ENCODE data around the gene OBP2A. TPM values are rescaled to one million over a fixed set of nuclear protein-coding genes. Genes with fewer than 3 reads are reported as not detected.
"Not testable (repeated sequence)": the region's sequence is repeated elsewhere in the genome, so short reads cannot be mapped to it uniquely, and the experiment has no call there.

The OBP2A gene
- total RNA-seq, 1 experiment from 2014 or later: not detected

DNA sequence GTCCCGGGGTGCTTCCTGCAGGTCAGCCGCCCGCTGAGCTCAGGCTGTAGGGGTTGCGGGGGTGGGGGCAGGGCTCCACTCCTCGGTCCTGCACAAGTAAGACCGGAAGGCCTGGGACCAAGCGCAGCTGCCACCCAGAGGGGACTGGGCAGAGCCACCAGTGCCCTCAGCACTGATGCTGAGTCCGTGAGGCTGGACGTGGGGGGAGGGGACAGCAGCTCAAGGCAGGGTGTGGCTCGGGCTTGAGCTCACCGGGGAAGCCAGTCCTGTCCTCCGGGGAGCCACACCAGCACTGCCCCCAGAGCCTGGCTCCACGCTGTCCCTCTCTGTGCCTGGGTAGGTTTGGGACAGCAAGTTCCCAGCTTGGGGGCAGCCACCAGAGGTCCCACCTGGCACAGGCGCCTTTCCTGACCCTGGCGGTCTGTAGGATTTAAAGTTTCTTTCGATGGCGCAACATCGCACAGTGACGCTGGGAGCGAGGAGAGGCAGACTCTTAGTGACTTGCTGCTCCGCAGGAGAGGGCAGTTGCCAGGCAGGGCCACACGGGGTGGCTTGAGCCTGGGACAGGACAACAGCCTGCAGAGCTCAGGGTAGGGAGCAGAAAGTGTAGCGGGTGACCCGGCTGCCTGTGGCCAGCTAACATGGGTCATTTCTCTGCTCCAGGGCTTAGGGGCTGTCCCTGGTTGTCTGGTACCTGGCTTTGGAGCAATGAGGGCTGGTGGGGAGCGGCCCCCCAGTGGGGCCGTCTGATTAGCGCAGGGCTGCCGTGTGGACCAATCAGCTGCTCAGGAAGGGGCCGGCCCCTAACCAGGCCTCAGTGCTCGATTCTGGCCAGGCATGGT lies 19.0 kb upstream of the OBP2A start:
- H3K36me3 ChIP-seq: no peaks in the 10 kb centered on the region
- no peaks in the 10 kb centered on the region for H3K27me3 ChIP-seq (replicated peaks)
- H3K4me1 ChIP-seq (replicated peaks): no peaks in the 10 kb centered on the region
- H3K27ac ChIP-seq: no peak overlapping the region
- no peak overlapping the region for H3K4me3 ChIP-seq
- DNase-seq (ENCODE audit: low read depth in 1 of 2, low spot score in 2 of 2): peak in 1 of 2 experiments; percentile 31
- no peaks in the 10 kb centered on the region for H3K9me3 ChIP-seq (replicated peaks)

GRCh38 chr9:135528842-135529435 lies 17.0 kb upstream of the OBP2A start:
- DNase-seq (ENCODE audit: low read depth in 1 of 2, low spot score in 2 of 2): peak in 1 of 2 experiments; percentile 7
- not testable (repeated sequence) for H3K4me1 ChIP-seq (replicated peaks); H3K9me3 ChIP-seq (replicated peaks); H3K36me3 ChIP-seq; H3K27me3 ChIP-seq (replicated peaks); H3K27ac ChIP-seq; H3K4me3 ChIP-seq

GRCh38 chr9:135530146-135530545 lies 15.8 kb upstream of the OBP2A start:
- Histone ChIP-seq H3K4me3 (no peak overlapping the region), H3K4me1 (replicated peaks) (no peaks in the 10 kb centered on the region)

DNA sequence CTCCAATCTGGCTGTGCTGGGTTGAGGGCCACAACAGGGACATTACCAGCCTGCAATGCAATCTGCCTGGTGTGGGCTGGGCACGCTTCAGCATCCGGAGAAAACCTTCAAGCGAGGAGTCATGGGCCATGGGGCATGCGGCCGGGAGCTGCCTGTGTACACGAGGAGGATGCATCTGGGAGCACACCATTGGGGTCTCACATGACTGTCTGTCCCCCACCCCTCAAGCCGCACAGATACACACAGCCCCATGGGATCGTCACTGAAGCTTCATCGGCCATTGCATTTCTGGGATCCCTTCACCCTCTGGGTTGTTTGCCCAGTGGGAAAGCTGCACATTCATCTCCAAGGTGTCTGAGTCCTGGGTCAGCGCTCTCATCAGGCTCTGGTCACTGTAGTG lies 14.8 kb upstream of the OBP2A start:
- H3K9me3 ChIP-seq (replicated peaks): no peaks in the 10 kb centered on the region
- H3K4me1 ChIP-seq (replicated peaks): no peaks in the 10 kb centered on the region

More at GRCh38 chr9:135530146-135530545, 15.8 kb upstream of the OBP2A start:
- no peaks in the 10 kb centered on the region for H3K9me3 ChIP-seq (replicated peaks)
- no peak overlapping the region for H3K27ac ChIP-seq
- H3K27me3 ChIP-seq (replicated peaks): no peaks in the 10 kb centered on the region
- peak in 1 of 2 experiments; percentile 7 for DNase-seq (ENCODE audit: low read depth in 1 of 2, low spot score in 2 of 2)
- no peaks in the 10 kb centered on the region for H3K36me3 ChIP-seq

GRCh38 chr9:135533113-135533512 lies 12.8 kb upstream of the OBP2A start:
- Histone ChIP-seq H3K4me1 (replicated peaks) (no peaks in the 10 kb centered on the region), H3K36me3 (no peaks in the 10 kb centered on the region), H3K27me3 (replicated peaks) (no peaks in the 10 kb centered on the region), H3K9me3 (replicated peaks) (no peaks in the 10 kb centered on the region), H3K4me3 (no peak overlapping the region), H3K27ac (no peak overlapping the region)
- DNase-seq (ENCODE audit: low read depth in 1 of 2, low spot score in 2 of 2): peak in 1 of 2 experiments; percentile 13

More for the DNA sequence above, 14.8 kb upstream of the OBP2A start:
- no peak overlapping the region for H3K27ac ChIP-seq
- H3K27me3 ChIP-seq (replicated peaks): no peaks in the 10 kb centered on the region
- peak in 1 of 2 experiments; percentile 17 for DNase-seq (ENCODE audit: low read depth in 1 of 2, low spot score in 2 of 2)
- no peak overlapping the region for H3K4me3 ChIP-seq
- no peaks in the 10 kb centered on the region for H3K36me3 ChIP-seq

- Histone ChIP-seq H3K36me3 (no peaks in the 10 kb centered on the region), H3K9me3 (replicated peaks) (no peaks in the 10 kb centered on the region), H3K4me3 (no peak overlapping the region), H3K27me3 (replicated peaks) (no peaks in the 10 kb centered on the region), H3K27ac (no peak overlapping the region), H3K4me1 (replicated peaks) (no peaks in the 10 kb centered on the region)
- DNase-seq (ENCODE audit: low read depth in 1 of 2, low spot score in 2 of 2): no peak
Observed at GRCh38 chr9:135533674-135534073, 12.3 kb upstream of the OBP2A start.

DNA sequence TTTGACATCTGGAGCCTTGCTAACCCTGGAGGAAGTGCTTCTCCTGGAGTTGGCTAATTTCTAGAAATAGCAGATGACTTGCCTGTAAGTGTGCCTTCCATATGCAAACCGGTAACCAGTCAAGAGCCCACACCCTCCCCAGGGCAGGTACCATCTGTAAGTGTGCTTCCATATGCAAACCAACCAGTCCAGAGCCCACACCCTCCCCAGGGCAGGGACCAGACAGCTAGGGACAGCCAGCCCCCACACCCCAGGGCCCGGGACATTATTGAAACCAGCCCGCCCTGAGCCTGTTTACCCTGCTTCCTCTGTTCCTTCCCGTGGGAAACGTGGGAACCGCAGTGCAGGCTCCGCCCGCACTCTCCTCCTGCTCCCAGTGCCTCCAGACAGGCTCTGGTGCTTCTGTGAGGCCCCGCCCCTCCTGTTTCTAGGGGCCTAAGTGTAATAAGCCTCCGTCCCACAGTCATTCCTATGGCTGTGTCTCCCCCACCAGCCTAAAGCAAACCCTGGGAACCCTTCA lies 11.7 kb upstream of the OBP2A start:
- H3K4me1 ChIP-seq (replicated peaks); H3K36me3 ChIP-seq; H3K4me3 ChIP-seq; H3K9me3 ChIP-seq (replicated peaks); H3K27me3 ChIP-seq (replicated peaks); DNase-seq (ENCODE audit: low read depth in 1 of 2, low spot score in 2 of 2); H3K27ac ChIP-seq: not testable (repeated sequence)

GRCh38 chr9:135534826-135535225 lies 11.1 kb upstream of the OBP2A start:
- H3K36me3 ChIP-seq; H3K4me1 ChIP-seq (replicated peaks); H3K27me3 ChIP-seq (replicated peaks); H3K4me3 ChIP-seq; H3K27ac ChIP-seq; H3K9me3 ChIP-seq (replicated peaks): not testable (repeated sequence)
- peak in 1 of 2 experiments; percentile 28 for DNase-seq (ENCODE audit: low read depth in 1 of 2, low spot score in 2 of 2)

GRCh38 chr9:135535631-135536030 lies 10.3 kb upstream of the OBP2A start:
- not testable (repeated sequence) for H3K4me3 ChIP-seq; H3K27me3 ChIP-seq (replicated peaks); H3K4me1 ChIP-seq (replicated peaks); H3K9me3 ChIP-seq (replicated peaks); H3K27ac ChIP-seq; H3K36me3 ChIP-seq
- DNase-seq (ENCODE audit: low read depth in 1 of 2, low spot score in 2 of 2): peak in 1 of 2 experiments; percentile 13

- no peaks in the 10 kb centered on the region for H3K36me3 ChIP-seq
- no peak for DNase-seq (ENCODE audit: low read depth in 1 of 2, low spot score in 2 of 2)
- H3K4me1 ChIP-seq (replicated peaks): no peaks in the 10 kb centered on the region
- H3K27me3 ChIP-seq (replicated peaks): no peaks in the 10 kb centered on the region
- H3K4me3 ChIP-seq: no peak overlapping the region
- H3K27ac ChIP-seq: no peak overlapping the region
- no peaks in the 10 kb centered on the region for H3K9me3 ChIP-seq (replicated peaks)
Observed at GRCh38 chr9:135536216-135536615, 9.7 kb upstream of the OBP2A start.

DNA sequence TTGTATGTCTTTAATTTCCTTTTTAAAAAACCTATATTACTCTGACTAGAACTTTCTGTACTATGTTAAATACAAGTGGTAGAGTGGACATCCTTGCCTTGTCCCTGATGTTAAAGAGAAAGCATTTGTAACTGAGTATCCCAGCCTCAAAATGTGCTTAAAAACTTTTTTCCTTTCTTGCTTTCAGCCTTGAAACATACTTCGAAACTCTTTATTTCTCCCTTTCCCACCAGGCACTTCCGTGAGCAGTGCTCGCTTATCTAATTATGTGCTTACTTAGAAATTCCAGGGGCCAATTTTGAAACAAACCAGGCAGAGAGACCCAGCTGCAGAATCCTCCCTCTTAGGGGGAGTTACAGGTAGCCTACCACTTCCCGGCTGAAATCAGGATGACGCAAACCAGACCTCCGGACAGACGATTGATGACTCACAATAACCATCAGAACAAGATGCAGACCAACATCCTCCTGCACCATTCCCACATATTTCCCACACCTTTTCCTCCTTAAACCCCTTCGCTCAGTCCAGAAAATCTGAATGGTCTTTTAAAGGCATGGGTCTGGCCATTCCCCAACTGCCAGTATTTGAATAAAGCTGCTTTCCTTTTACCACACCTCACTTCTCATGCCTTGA lies 2.5 kb upstream of the OBP2A start:
- DNase-seq (ENCODE audit: low read depth in 1 of 2, low spot score in 2 of 2): not testable (repeated sequence)

DNA sequence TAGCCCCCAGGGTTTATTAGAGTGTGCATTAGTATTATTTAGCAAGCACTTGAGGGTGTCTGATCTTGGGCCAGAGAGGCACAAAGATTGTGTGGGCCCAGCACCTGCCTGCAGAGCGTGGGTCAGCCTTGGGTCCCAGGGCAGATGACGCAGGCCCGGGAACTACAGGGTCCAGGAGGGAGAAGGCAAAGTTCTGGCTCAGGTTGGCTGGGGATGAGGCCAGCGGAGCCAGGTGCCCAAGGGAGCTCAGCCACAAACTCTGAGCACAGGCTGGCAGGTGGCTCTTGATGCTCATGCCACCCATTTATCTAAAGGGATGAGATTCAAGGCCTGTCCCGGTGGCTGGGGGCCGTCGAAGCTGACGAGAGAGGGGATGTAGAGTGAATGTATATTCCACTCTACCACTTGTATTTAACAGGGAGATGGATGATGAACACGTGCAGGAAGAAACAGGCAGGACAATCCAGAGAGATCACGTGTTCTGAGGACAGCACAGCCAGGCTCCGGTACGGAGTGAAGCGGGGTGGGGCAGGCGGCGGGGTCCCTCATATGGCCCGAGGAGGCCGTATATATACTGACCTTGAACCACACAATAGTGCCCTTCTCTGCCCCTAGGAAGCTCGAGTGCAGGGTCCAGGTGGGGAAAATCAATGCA lies 818 bp upstream of the OBP2A start:
- H3K9me3 ChIP-seq (replicated peaks): no peaks in the 10 kb centered on the region
- H3K4me3 ChIP-seq: no peak overlapping the region
- H3K4me1 ChIP-seq (replicated peaks): no peaks in the 10 kb centered on the region
- no peak for DNase-seq (ENCODE audit: low read depth in 1 of 2, low spot score in 2 of 2)
- no peaks in the 10 kb centered on the region for H3K27me3 ChIP-seq (replicated peaks)
- no peaks in the 10 kb centered on the region for H3K36me3 ChIP-seq
- H3K27ac ChIP-seq: no peak overlapping the region

More for the DNA sequence above, 2.5 kb upstream of the OBP2A start:
- H3K4me3 ChIP-seq; H3K27me3 ChIP-seq (replicated peaks); H3K36me3 ChIP-seq; H3K9me3 ChIP-seq (replicated peaks); H3K4me1 ChIP-seq (replicated peaks); H3K27ac ChIP-seq: not testable (repeated sequence)

DNA sequence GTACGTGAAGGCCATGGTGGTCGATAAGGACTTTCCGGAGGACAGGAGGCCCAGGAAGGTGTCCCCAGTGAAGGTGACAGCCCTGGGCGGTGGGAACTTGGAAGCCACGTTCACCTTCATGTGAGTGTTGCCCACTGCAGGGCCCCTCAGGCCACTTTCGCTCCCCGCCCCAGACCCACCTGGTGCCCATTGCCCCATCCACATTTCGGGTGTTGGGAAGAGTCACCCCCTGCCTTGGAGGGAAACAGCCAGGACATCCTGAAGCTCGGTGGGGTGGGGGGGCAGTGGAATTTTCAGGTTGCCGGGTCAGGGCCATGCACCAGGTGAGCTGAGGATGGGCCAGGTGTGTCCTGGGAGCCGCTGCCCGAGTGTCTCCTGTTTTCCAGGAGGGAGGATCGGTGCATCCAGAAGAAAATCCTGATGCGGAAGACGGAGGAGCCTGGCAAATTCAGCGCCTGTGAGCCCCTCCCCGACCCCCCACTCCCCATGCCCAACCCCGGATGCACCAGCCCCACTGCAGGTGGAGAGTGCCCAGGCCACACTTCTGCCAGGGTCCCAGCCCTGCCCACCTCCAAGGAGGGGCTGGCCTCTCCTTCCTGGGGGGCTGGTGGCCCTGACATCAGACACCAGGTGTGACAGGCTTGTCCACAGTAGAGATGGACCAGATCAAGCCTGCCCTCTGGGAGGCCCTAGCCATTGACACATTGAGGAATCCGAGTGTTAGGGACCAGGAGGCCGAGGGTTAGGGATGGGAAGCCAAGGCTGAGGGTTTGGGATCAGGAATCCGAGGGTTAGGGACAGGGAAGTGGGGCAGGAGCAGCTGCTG lies 1.1 kb downstream of the OBP2A start:
- DNase-seq (ENCODE audit: low read depth in 1 of 2, low spot score in 2 of 2); H3K36me3 ChIP-seq; H3K27ac ChIP-seq; H3K27me3 ChIP-seq (replicated peaks); H3K9me3 ChIP-seq (replicated peaks); H3K4me1 ChIP-seq (replicated peaks); H3K4me3 ChIP-seq: not testable (repeated sequence)
